HG02852 (cell line): ENCODE data around the gene OR4X1.
"Not testable (repeated sequence)": the region's sequence is repeated elsewhere in the genome, so short reads cannot be mapped to it uniquely, and the experiment has no call there.

ENCODE experiments used
- ATAC-seq: cut with Tn5 transposase; IDR thresholded peaks from one replicate; pipeline ENCODE4 v1.9.1; 2021; ENCODE audit warnings: mild to moderate bottlenecking, moderate library complexity; ENCODE audit not compliant: unreplicated experiment

OR4X1 gene, protein sequence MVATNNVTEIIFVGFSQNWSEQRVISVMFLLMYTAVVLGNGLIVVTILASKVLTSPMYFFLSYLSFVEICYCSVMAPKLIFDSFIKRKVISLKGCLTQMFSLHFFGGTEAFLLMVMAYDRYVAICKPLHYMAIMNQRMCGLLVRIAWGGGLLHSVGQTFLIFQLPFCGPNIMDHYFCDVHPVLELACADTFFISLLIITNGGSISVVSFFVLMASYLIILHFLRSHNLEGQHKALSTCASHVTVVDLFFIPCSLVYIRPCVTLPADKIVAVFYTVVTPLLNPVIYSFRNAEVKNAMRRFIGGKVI

DNA sequence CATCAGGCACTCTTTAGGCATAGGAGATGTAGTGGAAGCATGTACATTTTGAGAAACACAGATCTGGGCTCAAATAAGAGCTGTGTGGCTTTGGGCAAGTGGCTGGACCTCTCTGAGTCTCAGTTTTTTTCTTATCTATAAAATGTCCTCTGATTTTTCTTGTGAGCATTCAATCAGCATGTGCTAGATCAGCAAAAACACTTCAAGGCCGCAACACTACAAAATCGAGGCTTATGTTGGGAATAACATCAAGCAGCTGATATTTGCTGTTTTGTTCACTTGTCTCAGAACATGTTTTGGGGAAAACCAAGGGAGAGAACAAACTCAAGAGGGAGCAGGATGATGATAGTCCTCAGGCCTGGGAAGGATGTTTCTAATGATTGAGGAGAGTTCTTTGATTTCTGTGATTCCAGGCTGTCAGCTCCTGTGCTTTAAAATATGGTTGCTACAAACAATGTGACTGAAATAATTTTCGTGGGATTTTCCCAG, at the start of gene OR4X1:
Gene OR4X1, plus strand, starts transcription at position 439 of the 489 bp plus-strand sequence. Its CDS starts 0 bp downstream, at position 439.
- no peak for ATAC-seq

DNA sequence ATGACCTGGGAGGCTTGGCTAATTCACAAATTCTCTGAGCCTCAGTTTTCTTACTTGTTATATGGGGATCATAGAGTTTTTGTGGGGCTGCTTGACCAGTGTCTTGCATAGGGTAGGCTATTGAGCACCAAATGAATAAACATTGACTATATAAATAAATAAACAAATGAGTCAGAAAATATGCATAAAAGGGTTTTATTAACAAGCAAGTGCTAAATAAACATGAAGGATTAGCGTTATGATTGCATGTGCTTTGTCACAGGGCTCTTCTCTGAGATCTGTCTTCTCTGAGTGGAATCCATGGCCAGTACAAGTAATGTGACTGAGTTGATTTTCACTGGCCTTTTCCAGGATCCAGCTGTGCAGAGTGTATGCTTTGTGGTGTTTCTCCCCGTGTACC, 47.2 kb upstream of the OR4X1 start, which contains the start of gene OR4B1:
Gene OR4B1, plus strand, starts transcription at position 301 of the 400 bp plus-strand sequence. Its CDS starts 0 bp downstream, at position 301.
- ATAC-seq: no peak

DNA sequence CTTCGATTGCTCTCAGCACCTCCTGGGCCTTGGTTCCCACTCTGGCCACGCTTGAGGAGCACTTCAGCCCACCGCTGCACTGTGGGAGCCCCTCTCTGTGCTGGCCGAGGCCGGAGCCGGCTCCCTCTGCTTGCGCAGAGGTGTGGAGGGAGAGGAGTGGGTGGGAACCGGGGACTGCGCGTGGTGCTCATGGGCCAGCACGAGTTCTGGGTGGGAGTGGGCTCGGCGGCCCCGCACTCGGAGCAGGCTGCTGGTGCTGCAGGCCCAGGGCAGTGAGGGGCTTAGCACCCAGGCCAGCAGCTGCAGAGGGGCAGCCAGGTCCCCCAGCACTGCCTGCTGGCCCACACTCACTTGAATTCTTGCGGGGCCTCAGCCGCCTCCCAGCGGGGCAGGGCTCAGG, 34.9 kb upstream of the OR4X1 start:
- ATAC-seq: no peak

DNA sequence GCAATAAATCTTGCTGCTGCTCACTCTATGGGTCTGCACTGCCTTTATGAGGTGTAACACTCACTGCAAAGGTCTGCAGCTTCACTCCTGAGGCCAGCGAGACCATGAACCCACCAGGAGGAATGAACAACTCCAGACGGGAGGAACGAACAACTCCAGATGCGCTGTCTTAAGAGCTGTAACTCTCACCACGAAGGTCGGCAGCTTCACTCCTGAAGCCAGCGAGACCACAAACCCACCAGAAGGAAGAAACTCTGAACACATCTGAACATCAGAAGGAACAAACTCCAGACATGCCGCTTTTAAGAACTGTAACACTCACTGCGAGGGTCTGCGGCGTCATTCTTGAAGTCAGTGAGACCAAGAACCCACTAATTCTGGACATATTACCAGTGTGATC, 33.6 kb upstream of the OR4X1 start:
- not testable (repeated sequence) for ATAC-seq

DNA sequence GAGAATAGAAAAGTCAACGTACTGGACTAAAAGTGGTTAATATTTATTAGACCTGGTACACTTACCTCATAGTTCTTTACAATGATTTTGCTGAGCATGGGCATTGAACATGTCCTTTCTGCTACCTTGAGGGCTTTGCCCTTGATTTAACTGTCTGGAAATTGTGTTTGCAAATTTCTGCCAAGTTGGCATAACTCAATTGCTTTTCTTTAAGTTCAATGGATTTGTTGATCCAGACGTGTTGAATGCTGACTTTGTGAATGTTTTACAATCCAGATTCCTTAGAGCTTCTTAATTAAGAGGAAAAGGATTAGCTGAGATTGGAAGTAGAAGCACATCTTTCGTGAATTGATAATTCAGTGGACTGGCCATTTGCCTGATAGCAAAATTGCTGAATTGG, 25.9 kb upstream of the OR4X1 start:
- no peak for ATAC-seq

DNA sequence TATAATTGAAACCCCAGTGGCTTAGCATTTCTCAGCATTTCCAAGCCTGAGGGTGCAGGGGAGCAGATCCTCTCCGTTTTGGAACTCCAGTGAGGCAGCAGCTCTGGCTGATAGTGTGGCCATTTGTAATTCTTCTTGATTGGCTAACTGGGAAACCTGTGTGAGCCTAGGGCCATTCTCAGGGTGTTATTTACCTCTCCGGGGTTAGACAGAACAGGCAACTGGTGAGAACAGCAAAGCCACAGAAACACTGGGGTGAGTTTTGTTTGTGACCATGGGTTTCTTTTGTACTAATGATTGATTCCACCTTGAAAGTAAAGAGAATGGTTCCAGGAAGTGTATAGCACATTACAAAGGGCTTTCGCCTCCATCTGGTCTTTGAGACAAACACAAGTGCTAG, 21.2 kb upstream of the OR4X1 start:
- no peak for ATAC-seq

DNA sequence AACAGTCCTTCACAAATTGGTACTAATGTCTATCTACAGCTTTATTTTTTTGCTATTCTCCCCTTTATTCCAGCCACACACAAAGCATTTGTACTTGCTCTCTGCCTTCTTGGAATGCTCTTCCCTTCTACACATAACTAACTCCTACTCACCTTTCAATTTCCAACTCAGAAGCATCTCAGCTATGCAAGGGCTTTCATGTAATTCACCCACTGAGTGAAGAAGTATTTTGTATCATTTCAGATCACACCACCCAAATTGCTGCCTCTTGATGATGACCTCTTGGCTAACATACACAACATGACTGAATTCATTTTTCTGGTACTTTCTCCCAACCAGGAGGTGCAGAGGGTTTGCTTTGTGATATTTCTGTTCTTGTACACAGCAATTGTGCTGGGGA, 18.9 kb upstream of the OR4X1 start, which contains the start of gene OR4X2:
Gene OR4X2, plus strand, starts transcription at position 301 of the 400 bp plus-strand sequence. Its CDS starts 0 bp downstream, at position 301.
- ATAC-seq: no peak

DNA sequence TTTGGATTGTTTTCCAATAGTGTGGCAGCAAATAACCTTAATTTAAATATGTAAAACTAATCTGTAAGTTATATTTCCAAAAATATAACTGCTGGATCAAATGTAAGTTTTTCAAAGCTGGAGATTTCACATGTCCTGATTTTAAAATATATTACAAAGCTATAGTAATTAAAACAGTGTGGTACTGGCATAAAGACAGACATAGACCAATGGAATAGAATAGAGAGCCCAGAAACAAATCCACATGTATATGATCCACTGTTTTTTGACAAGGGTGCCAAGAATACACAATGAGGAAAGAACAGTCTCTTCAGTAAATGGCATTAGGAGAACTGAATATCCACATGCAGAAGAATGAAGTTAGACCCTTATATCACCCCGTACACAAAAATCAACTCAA, 14.8 kb upstream of the OR4X1 start:
- ATAC-seq: no peak

DNA sequence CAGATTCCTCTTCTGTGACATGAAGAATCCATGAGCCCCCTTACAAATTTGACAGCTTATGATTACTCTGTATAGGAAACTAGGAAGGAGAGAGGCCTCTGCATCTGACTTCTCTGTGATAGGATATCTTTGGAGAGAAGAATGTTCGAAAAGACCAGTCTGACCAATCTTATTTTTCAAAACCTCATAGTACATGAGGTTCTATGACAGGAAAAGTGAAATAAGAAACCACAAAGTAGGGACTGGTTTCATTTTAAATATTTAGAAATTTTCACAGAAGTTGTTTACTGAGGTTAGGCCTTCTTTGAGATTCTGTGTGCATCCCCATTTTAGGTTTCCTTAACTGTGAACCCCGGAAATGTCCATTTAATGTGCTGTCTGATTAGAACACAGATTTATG, 2.1 kb upstream of the OR4X1 start:
- ATAC-seq: peak; percentile 62

DNA sequence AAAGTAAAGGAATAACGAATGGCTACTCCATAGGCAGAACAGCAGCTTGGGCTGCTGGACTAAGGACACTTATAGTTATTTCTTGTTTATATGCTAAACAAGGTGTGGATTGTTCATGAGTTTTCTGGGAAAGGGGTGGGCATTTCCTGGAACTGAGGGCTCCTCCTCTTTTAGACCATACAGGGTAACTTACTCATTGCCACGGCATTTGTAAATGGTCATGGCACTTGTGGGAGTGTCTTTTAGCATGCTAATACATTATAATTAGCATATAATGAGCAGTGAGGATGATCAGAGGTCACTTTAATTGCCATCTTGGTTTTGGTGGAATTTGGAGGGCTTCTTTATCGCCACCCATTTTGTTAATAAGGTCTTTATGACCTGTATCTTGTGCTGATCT, 7.0 kb downstream of the OR4X1 start:
- no peak for ATAC-seq

DNA sequence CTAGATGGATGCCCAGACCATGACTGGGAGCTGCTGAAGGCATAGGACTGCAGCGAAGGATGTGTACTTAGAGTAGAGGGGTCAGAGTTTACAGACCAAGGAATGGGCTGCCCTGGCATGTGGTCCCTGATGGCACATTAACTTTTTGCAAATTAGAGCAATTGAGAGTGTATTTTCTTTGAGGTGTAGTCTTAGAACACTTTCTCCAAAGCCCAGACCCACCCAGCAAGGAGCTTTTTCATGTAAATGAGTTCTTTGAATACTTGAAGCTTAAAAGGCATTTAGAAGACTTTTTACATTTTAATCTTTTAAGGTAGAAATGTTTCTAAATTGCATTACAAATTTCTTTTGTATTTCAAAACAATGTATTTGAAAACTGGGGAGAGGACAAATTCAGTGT, 8.9 kb downstream of the OR4X1 start:
- no peak for ATAC-seq

DNA sequence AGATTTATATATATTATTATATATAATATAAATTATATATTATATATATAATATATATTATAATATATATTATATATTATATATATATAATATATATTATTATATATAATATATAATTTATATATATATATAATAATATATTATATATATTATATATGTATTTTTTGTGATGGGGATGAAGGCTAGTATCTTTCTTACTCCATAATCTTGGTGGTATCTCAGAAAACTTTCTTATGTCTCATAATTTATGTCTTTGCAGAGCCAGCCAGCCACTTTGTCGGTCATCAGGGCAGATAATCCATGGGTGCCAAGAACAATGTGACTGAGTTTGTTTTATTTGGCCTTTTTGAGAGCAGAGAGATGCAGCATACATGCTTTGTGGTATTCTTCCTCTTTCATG, 42.3 kb downstream of the OR4X1 start, which contains the start of gene OR4S1:
Gene OR4S1, plus strand, starts transcription at position 301 of the 400 bp plus-strand sequence. Its CDS starts 0 bp downstream, at position 301.
- ATAC-seq: no peak

DNA sequence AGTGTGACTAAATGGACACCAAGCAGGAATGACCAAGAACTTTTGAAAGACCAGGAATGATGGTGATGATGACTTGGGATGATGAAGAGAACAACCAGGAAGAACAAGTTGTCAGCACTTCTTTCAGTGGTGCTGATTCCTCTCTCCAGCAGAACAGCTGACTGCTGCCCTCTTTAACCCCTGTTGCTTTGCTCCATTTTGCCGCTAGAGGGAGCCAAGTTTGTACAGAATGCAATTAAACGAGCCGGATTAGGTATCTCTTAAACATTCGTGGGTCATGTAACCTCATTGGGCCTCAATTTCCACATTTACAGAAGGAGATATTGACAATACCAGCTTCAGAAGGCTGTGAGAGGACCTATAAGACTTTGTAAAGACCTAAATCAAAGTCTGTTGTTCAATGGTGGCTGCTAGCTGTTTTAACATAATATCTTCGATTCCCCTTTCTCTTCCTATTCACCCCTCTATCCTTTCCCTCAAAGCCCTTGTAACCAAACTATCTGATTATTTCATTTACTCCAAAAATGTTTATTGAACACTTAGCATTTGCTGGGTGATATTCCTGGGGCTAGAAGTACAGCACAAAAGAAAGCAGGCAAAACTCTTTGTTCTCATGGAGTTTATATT, 44.2 kb downstream of the OR4X1 start:
- peak; percentile 96 for ATAC-seq

DNA sequence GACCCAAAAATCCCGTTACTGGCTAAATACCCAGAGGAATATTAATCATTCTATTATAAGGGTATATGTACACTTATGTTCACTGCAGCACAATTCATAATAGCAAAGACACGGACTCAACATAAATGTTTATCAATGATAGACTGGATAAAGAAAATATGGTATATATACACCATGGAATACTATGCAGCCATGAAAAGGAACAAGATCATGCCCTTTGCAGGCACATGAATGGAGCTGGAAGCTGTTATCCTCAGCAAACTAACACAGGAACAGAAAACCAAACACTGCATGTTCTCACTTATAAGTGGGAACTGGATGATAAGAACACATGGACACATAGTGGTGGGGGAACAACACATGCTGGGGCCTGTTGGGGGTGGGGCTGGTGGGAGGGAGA, 49.9 kb downstream of the OR4X1 start:
- ATAC-seq: not testable (repeated sequence)
